Bronchial epithelial cell (primary cell): ENCODE data around the gene PAOX. TPM values are rescaled to one million over a fixed set of nuclear protein-coding genes. Genes with fewer than 3 reads are reported as not detected.
"Not testable (repeated sequence)": the region's sequence is repeated elsewhere in the genome, so short reads cannot be mapped to it uniquely, and the experiment has no call there.

Experiments
- DNase-seq: peaks from one replicate; pipeline ENCODE4 v3.0.0-alpha.2; 2010; ENCODE audit warnings: low read depth
- FAIRE-seq: peaks from 2 replicates; lab custom pipeline; 2011; peaks lifted over from hg19 to GRCh38; lab: Jason Lieb, UNC
- H3K27me3 ChIP-seq: 2 replicates; pipeline ENCODE4 v1.5.1; 2011; ENCODE audit warnings: low read length; ENCODE audit not compliant: control insufficient read depth, insufficient read depth
- H3K36me3 ChIP-seq: 2 replicates; pipeline ENCODE4 v1.5.1; 2011; ENCODE audit warnings: low read length; ENCODE audit not compliant: control insufficient read depth, insufficient read depth
- H3K4me3 ChIP-seq: 2 replicates; pipeline ENCODE4 v1.5.1; 2011; ENCODE audit warnings: mild to moderate bottlenecking, low read depth, low read length, control low read depth
- total RNA-seq: library from RNA; depleted of rRNA; stranded (reverse); fragments of >200 nt; gene quantifications from 2 replicates; pipeline ENCODE4 v1.2.1, GENCODE V29; 2014
- TF ChIP-seq, protein P1 (sequence below): IDR thresholded peaks from 2 replicates; pipeline ENCODE4 v1.5.1; 2011; ENCODE audit warnings: mild to moderate bottlenecking, moderate library complexity, low read length, control low read depth, inconsistent platforms; ENCODE audit not compliant: insufficient read depth, severe bottlenecking

Gene PAOX
- total RNA-seq, 1 donor from 2014 or later, result 5.0 TPM

- no peaks in the 10 kb centered on the region for H3K27me3 ChIP-seq
- FAIRE-seq, result no peak
- peaks cover 1% of the 10 kb centered on the region for H3K36me3 ChIP-seq
- no peak overlapping the region for H3K4me3 ChIP-seq
- TF ChIP-seq, protein P1, sequence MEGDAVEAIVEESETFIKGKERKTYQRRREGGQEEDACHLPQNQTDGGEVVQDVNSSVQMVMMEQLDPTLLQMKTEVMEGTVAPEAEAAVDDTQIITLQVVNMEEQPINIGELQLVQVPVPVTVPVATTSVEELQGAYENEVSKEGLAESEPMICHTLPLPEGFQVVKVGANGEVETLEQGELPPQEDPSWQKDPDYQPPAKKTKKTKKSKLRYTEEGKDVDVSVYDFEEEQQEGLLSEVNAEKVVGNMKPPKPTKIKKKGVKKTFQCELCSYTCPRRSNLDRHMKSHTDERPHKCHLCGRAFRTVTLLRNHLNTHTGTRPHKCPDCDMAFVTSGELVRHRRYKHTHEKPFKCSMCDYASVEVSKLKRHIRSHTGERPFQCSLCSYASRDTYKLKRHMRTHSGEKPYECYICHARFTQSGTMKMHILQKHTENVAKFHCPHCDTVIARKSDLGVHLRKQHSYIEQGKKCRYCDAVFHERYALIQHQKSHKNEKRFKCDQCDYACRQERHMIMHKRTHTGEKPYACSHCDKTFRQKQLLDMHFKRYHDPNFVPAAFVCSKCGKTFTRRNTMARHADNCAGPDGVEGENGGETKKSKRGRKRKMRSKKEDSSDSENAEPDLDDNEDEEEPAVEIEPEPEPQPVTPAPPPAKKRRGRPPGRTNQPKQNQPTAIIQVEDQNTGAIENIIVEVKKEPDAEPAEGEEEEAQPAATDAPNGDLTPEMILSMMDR, result no peak
- DNase-seq, result no peak
Measured at GRCh38 chr10:133411523-133412380, 32.7 kb downstream of the PAOX start.

GRCh38 chr10:133412381-133412711, 33.3 kb downstream of the PAOX start:
- FAIRE-seq (no peak), DNase-seq (no peak)
- H3K27me3 ChIP-seq, result no peaks in the 10 kb centered on the region
- no peak overlapping the region for H3K4me3 ChIP-seq
- H3K36me3 ChIP-seq, result peaks cover 1% of the 10 kb centered on the region
- TF ChIP-seq, protein P1, result no peak

- not testable (repeated sequence) for DNase-seq, H3K36me3 ChIP-seq, FAIRE-seq, H3K27me3 ChIP-seq, H3K4me3 ChIP-seq
Measured at GRCh38 chr10:133414401-133414800, 35.3 kb downstream of the PAOX start.

DNA sequence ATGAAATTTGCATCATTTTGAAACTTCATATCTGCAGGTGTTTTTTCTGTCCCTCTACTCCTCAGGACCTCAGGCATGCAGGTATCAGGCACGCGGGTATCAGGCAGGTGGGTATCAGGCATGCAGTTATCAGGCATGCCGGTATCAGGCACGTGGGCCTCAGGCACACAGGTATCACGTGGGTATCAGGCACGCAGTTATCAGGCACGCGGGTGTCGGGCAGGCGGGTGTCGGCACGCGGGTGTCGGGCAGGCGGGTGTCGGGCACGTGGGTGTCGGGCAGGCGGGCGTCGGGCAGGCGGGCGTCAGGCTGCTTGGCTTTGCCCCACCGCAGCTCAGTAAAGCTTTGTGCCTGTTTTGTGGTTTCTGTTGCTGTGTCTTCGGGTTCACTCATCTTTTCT, 36.7 kb downstream of the PAOX start:
- Histone ChIP-seq H3K27me3 (no peaks in the 10 kb centered on the region), H3K36me3 (peaks cover 1% of the 10 kb centered on the region), H3K4me3 (no peak overlapping the region)
- DNase-seq (no peak), FAIRE-seq (no peak)
- TF ChIP-seq, protein P1, result no peak

DNA sequence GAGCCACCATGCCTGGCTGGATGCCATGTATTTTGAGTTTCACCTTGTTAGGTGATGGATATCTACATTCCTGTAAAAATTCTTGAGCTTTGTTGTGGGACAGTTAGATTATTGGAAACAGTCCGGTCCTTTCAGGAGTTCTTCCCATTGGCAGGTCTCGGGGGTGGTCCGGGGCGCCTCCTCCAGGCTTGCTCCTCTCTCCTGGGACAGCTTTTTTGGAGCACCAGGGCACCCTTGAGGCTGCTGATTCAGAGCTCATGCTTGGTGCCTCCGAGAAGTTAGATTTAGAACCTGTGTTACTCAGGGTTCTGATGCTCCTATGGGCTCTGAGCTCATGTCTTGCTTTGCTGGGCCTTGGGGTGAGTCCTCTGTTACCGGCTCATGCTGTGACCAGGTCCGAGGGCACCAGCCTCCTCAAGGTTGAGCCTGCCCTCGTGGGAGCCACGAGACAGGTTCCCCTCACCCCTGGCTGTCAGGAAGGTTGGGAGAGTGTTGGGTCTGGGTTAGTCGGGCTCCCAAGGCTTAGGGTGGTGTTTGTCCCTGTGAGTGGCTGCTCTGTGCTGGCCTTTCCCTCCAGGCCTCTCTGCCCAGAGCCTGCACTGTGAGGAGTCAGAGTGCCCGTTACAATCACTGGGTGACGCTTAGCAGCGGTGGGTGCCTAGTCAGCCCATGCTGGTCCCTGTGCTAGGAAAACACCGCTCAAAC, 39.4 kb downstream of the PAOX start:
- FAIRE-seq (no peak), DNase-seq (no peak)
- H3K36me3 ChIP-seq, result peaks cover 1% of the 10 kb centered on the region
- peaks cover 4% of the 10 kb centered on the region for H3K27me3 ChIP-seq
- TF ChIP-seq, protein P1, result no peak
- H3K4me3 ChIP-seq, result no peak overlapping the region

DNA sequence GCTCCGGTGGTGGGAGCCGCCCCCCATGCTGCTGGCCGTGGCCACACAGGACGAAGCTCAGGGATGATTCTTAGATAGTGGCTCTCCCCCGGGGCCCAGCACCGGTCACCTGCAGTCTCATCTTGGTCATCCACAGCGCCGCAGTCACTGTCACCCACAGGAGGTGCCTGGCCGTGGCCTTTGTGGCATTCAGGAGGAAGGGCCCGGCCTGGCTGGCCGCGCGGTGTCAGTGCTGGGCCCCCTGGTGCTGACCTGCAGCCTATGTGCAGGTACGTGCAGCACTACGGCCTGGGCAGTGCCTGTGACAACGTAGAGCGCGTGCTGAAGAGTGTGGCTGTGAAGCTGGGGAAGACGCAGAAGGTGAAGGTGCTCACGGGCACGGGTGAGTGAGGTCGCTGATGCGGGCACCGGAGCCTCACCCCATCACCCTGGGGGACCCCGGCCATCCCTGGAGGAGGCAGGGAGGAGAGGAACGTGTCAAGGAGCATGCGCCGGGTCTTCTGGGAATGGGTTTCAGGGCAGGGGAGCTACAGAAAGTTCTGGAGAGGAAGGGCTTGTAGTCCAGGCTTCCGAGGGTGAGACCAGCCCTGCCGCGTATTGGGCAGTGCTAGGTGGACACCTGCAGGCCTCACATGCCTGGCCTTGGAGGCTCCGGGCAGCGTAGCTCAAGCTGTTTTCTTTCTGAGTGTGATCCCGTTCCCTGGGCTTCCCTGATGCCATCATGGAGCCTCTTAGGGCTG, 40.3 kb downstream of the PAOX start:
- peaks cover 4% of the 10 kb centered on the region for H3K27me3 ChIP-seq
- peaks cover 1% of the 10 kb centered on the region for H3K36me3 ChIP-seq
- no peak for DNase-seq
- FAIRE-seq, result no peak
- no peak overlapping the region for H3K4me3 ChIP-seq
- TF ChIP-seq, protein P1, result no peak
